DND-41 (cell line): ENCODE measurements around the gene SRGAP3.

Source experiments
- ATAC-seq: fragments of 200-7000 bp; cut with Tn5 transposase; 3 replicates; pipeline ENCODE4 v1.9.1; 2021; ENCODE audit warnings: low read depth; ENCODE audit not compliant: insufficient read depth
- DNase-seq: peaks from one replicate; pipeline ENCODE4 v3.0.0-alpha.2; 2020
- H2AFZ ChIP-seq: 2 replicates; pipeline ENCODE4 v1.6.0; 2012; ENCODE audit warnings: low read depth, low read length
- H3K27ac ChIP-seq: 2 replicates; pipeline ENCODE4 v1.5.1; 2012; ENCODE audit warnings: low read length, inconsistent platforms
- H3K27me3 ChIP-seq: fragments of 200-600 bp; sonication (generic); 2 replicates; pipeline ENCODE4 v1.6.0; 2012; ENCODE audit warnings: low read length, mild to moderate bottlenecking, inconsistent platforms; ENCODE audit not compliant: insufficient read depth, poor library complexity
- H3K36me3 ChIP-seq: 2 replicates; pipeline ENCODE4 v1.5.1; 2012; ENCODE audit warnings: low read length, inconsistent platforms; ENCODE audit not compliant: insufficient read depth
- H3K4me1 ChIP-seq: 2 replicates; pipeline ENCODE4 v1.5.1; 2012; ENCODE audit warnings: mild to moderate bottlenecking, low read length; ENCODE audit not compliant: insufficient read depth
- H3K4me2 ChIP-seq: 2 replicates; pipeline ENCODE4 v1.6.0; 2012; ENCODE audit warnings: mild to moderate bottlenecking, moderate library complexity, low read length, inconsistent platforms; ENCODE audit not compliant: insufficient read depth
- H3K4me3 ChIP-seq, 2 experiments: fragments of 200-600 bp in 1 of 2; shearing (Covaris generic) in 1 of 2; 2 replicates each; pipeline ENCODE4 v1.5.1; 2012 to 2016; ENCODE audit warnings: inconsistent platforms in 2 of 2, low read length in 2 of 2, mild to moderate bottlenecking in 2 of 2, low read depth in 1 of 2, moderate library complexity in 1 of 2
- H3K79me2 ChIP-seq: 2 replicates; pipeline ENCODE4 v1.6.0; 2012; ENCODE audit warnings: low read length, inconsistent platforms; ENCODE audit not compliant: insufficient read depth
- H3K9ac ChIP-seq: 2 replicates; pipeline ENCODE4 v1.6.0; 2012; ENCODE audit warnings: low read depth, mild to moderate bottlenecking, inconsistent platforms, low read length, moderate library complexity
- H3K9me3 ChIP-seq: 2 replicates; pipeline ENCODE4 v1.5.1; 2012; ENCODE audit warnings: low read length, moderate library complexity, mild to moderate bottlenecking, inconsistent platforms; ENCODE audit not compliant: insufficient read depth, severe bottlenecking
- H4K20me1 ChIP-seq: 2 replicates; pipeline ENCODE4 v1.6.0; 2012; ENCODE audit warnings: low read length; ENCODE audit not compliant: insufficient read depth
- CTCF ChIP-seq: IDR thresholded peaks from 2 replicates; pipeline ENCODE4 v1.5.1; 2012; ENCODE audit warnings: borderline replicate concordance, low read length, moderate library complexity, mild to moderate bottlenecking; ENCODE audit not compliant: poor library complexity, severe bottlenecking; ENCODE audit errors: extremely low read depth
- EZH2 ChIP-seq: IDR thresholded peaks from 3 replicates; pipeline ENCODE4 v1.6.1; 2012; ENCODE audit warnings: borderline replicate concordance, low read depth, mild to moderate bottlenecking, moderate library complexity, low read length, inconsistent platforms; ENCODE audit not compliant: severe bottlenecking

The SRGAP3 gene

GRCh38 chr3:9193211-9193610 lies 56.2 kb downstream of the SRGAP3 start:
- H3K9ac ChIP-seq = no peak overlapping the region
- H3K79me2 ChIP-seq = no peaks in the 10 kb centered on the region
- H4K20me1 ChIP-seq = no peaks in the 10 kb centered on the region
- H3K27me3 ChIP-seq = no peaks in the 10 kb centered on the region
- H3K4me1 ChIP-seq = no peaks in the 10 kb centered on the region
- H3K36me3 ChIP-seq = no peaks in the 10 kb centered on the region
- H3K9me3 ChIP-seq = no peaks in the 10 kb centered on the region
- no peak overlapping the region for H3K4me2 ChIP-seq
- no peak for TF ChIP-seq EZH2
- no peak for TF ChIP-seq CTCF
- H3K27ac ChIP-seq = no peak overlapping the region
- no peak overlapping the region for H2AFZ ChIP-seq
- ATAC-seq (no peak), DNase-seq (no peak)
- H3K4me3 ChIP-seq = no peak overlapping the region

- Histone ChIP-seq H3K9ac (no peak overlapping the region), H3K4me1 (no peaks in the 10 kb centered on the region), H3K4me3 (no peak overlapping the region), H3K9me3 (no peaks in the 10 kb centered on the region), H3K79me2 (no peaks in the 10 kb centered on the region), H2AFZ (no peak overlapping the region), H3K4me2 (no peak overlapping the region), H3K27me3 (peaks cover 4% of the 10 kb centered on the region), H4K20me1 (no peaks in the 10 kb centered on the region), H3K27ac (no peak overlapping the region), H3K36me3 (no peaks in the 10 kb centered on the region)
- ATAC-seq (no peak), DNase-seq (no peak)
- TF ChIP-seq CTCF (no peak), EZH2 (no peak)
These were observed 57.0 kb downstream of the SRGAP3 start for GRCh38 chr3:9192248-9193025.

- Histone ChIP-seq H3K4me3 (no peak overlapping the region), H4K20me1 (no peaks in the 10 kb centered on the region), H3K4me1 (no peaks in the 10 kb centered on the region), H3K4me2 (no peak overlapping the region), H3K9me3 (no peaks in the 10 kb centered on the region), H3K9ac (no peak overlapping the region), H3K79me2 (no peaks in the 10 kb centered on the region), H3K27ac (no peak overlapping the region), H2AFZ (no peak overlapping the region), H3K36me3 (no peaks in the 10 kb centered on the region), H3K27me3 (peaks cover 6% of the 10 kb centered on the region)
- TF ChIP-seq CTCF (no peak), EZH2 (no peak)
- DNase-seq (no peak), ATAC-seq (no peak)
These were observed 59.2 kb downstream of the SRGAP3 start for GRCh38 chr3:9190276-9190675.
